ENCODE data around the gene GHRHR.

Gene GHRHR

GRCh38 chr7:31003097-31003496 lies 39.3 kb downstream of the GHRHR start:
- DNase-seq (ENCODE audit: low read depth in 2 of 2) = no peak

GRCh38 chr7:31003721-31004120 lies 40.0 kb downstream of the GHRHR start:
- DNase-seq (ENCODE audit: low read depth in 2 of 2) = no peak

GRCh38 chr7:31004393-31004792 lies 40.6 kb downstream of the GHRHR start:
- no peak for DNase-seq (ENCODE audit: low read depth in 2 of 2)

- DNase-seq (ENCODE audit: low read depth in 2 of 2) = no peak
Measured at GRCh38 chr7:31006857-31007256, 43.1 kb downstream of the GHRHR start.

- DNase-seq (ENCODE audit: low read depth in 2 of 2) = no peak
Measured at GRCh38 chr7:31007634-31008033, 43.9 kb downstream of the GHRHR start.

GRCh38 chr7:31014826-31015225 lies 51.1 kb downstream of the GHRHR start:
- no peak for DNase-seq (ENCODE audit: low read depth in 2 of 2)

- no peak for DNase-seq (ENCODE audit: low read depth in 2 of 2)
Measured at GRCh38 chr7:31017032-31017675, 53.4 kb downstream of the GHRHR start.

- DNase-seq (ENCODE audit: low read depth in 2 of 2) = no peak
Measured at GRCh38 chr7:31017721-31018120, 54.0 kb downstream of the GHRHR start.

GRCh38 chr7:31019509-31019908 lies 55.8 kb downstream of the GHRHR start:
- DNase-seq (ENCODE audit: low read depth in 2 of 2) = no peak

- DNase-seq (ENCODE audit: low read depth in 2 of 2) = no peak
Measured at GRCh38 chr7:31020161-31020560, 56.4 kb downstream of the GHRHR start.

- no peak for DNase-seq (ENCODE audit: low read depth in 2 of 2)
Measured at GRCh38 chr7:31020652-31021051, 56.9 kb downstream of the GHRHR start.

- DNase-seq (ENCODE audit: low read depth in 2 of 2) = no peak
Measured at GRCh38 chr7:31022117-31022516, 58.4 kb downstream of the GHRHR start.

- no peak for DNase-seq (ENCODE audit: low read depth in 2 of 2)
Measured at GRCh38 chr7:31022726-31023125, 59.0 kb downstream of the GHRHR start.

- no peak for DNase-seq (ENCODE audit: low read depth in 2 of 2)
Measured at GRCh38 chr7:31023877-31024276, 60.1 kb downstream of the GHRHR start.

- no peak for DNase-seq (ENCODE audit: low read depth in 2 of 2)
Measured at GRCh38 chr7:31027161-31027965, 63.6 kb downstream of the GHRHR start.

GRCh38 chr7:31028006-31028405 lies 64.3 kb downstream of the GHRHR start:
- DNase-seq (ENCODE audit: low read depth in 2 of 2) = no peak

- DNase-seq (ENCODE audit: low read depth in 2 of 2) = no peak
Measured at GRCh38 chr7:31028417-31028992, 64.8 kb downstream of the GHRHR start.

Measured in fibroblast of skin of left biceps (primary cell).